ENCODE results near the gene CREBRF. TPM values are rescaled to one million over a fixed set of nuclear protein-coding genes. Genes with fewer than 3 reads are reported as not detected.

The CREBRF gene
- total and polyA plus RNA-seq, 2 donors (not counting 3 experiments of a cell fraction or from before 2014, with no cell fraction given), result 2.7 to 8.8 TPM

GRCh38 chr5:173163219-173163618 lies 107.1 kb downstream of the CREBRF start:
- Histone ChIP-seq H3K4me2 (ENCODE audit: insufficient read depth, low read length) (no peak overlapping the region), H4K20me1 (replicated peaks; ENCODE audit: control insufficient read depth, extremely low read depth, insufficient read depth, low read length) (no peaks in the 10 kb centered on the region), H3K27me3 (ENCODE audit: control insufficient read depth in 2 of 2, insufficient read depth in 2 of 2, low read length in 2 of 2) (no peaks in the 10 kb centered on the region), H2AFZ (ENCODE audit: low read depth, low read length) (no peak overlapping the region), H3K27ac (ENCODE audit: insufficient read depth, low read depth, low read length) (no peak overlapping the region), H3K9me1 (replicated peaks; ENCODE audit: control insufficient read depth, extremely low read depth, insufficient read depth, low read length) (no peaks in the 10 kb centered on the region), H3K79me2 (ENCODE audit: control insufficient read depth, insufficient read depth, low read length) (no peaks in the 10 kb centered on the region), H3K9ac (replicated peaks; ENCODE audit: extremely low read depth, insufficient read depth, low read length) (no peak overlapping the region), H3K36me3 (ENCODE audit: control insufficient read depth in 2 of 2, extremely low read depth in 1 of 2, insufficient read depth in 2 of 2, low read length in 2 of 2) (peaks cover 3 to 9% of the 10 kb centered on the region in 2 experiments), H3K4me3 (replicated peaks in 1 of 3; ENCODE audit: insufficient read depth in 1 of 3, low read depth in 1 of 3, low read length in 3 of 3) (no peak overlapping the region), H3K4me1 (ENCODE audit: control insufficient read depth, extremely low read depth, insufficient read depth, low read length) (no peaks in the 10 kb centered on the region), H3K9me3 (replicated peaks; ENCODE audit: control insufficient read depth, insufficient read depth, low read length) (no peaks in the 10 kb centered on the region)
- BruUV-seq (replicated peaks), result no TSS peak
- FAIRE-seq, result no peak
- POLR2A ChIA-PET, result no interaction called here
- intact Hi-C loops (cut with micrococcal nuclease), result no loop called here
- dilution Hi-C loops (cut with MboI; ENCODE audit: extremely low pct_ligation_motif_present, low sequenced_read_pairs), result no loop called here
- CTCF ChIA-PET, result interaction anchor here (0.7 to 2.1 kb wide), 4 partner anchors 10 to 179 kb away, joined by 3 to 6 read pairs (median 4); partner anchors contain the start of gene ATP6V0E1
- DNase-seq (ENCODE audit: low read depth, low spot score), result no peak
- TF ChIP-seq MYC (IDR thresholded peaks at IDR 0.05; ENCODE audit: low read depth, low read length) (no peak), POLR2AphosphoS5 (IDR thresholded peaks at IDR 0.05; ENCODE audit: insufficient read depth, low read depth, low read length) (no peak), EZH2 (IDR thresholded peaks at IDR 0.05; ENCODE audit: borderline replicate concordance, low read depth, low read length, severe bottlenecking) (no peak)

- no peak overlapping the region for H3K4me2 ChIP-seq (ENCODE audit: insufficient read depth, low read length)
- dilution Hi-C loops (cut with MboI; ENCODE audit: extremely low pct_ligation_motif_present, low sequenced_read_pairs), result no loop called here
- TF ChIP-seq POLR2AphosphoS5 (IDR thresholded peaks at IDR 0.05; ENCODE audit: insufficient read depth, low read depth, low read length) (no peak), MYC (IDR thresholded peaks at IDR 0.05; ENCODE audit: low read depth, low read length) (no peak), FOS (IDR thresholded peaks at IDR 0.05; ENCODE audit: borderline replicate concordance, insufficient read depth, low read length) (no peak), POLR2A (IDR thresholded peaks at IDR 0.05; ENCODE audit: low read depth, low read length) (no peak), EZH2 (IDR thresholded peaks at IDR 0.05; ENCODE audit: borderline replicate concordance, low read depth, low read length, severe bottlenecking) (no peak), MAX (IDR thresholded peaks at IDR 0.05; ENCODE audit: insufficient read depth, insufficient read length) (no peak)
- ChIA-PET POLR2A (no interaction called here), CTCF (interaction anchor here (0.7 to 5.0 kb wide), 7 partner anchors 8 to 458 kb away, joined by 3 to 21 read pairs (median 4); no protein-coding TSS in a partner anchor)
- BruUV-seq (replicated peaks), result no TSS peak
- H4K20me1 ChIP-seq (replicated peaks; ENCODE audit: control insufficient read depth, extremely low read depth, insufficient read depth, low read length), result no peaks in the 10 kb centered on the region
- H3K27ac ChIP-seq (ENCODE audit: insufficient read depth, low read depth, low read length), result no peak overlapping the region
- H3K79me2 ChIP-seq (ENCODE audit: control insufficient read depth, insufficient read depth, low read length), result no peaks in the 10 kb centered on the region
- no peaks in the 10 kb centered on the region for H3K9me1 ChIP-seq (replicated peaks; ENCODE audit: control insufficient read depth, extremely low read depth, insufficient read depth, low read length)
- FAIRE-seq (peak; percentile 15), DNase-seq (ENCODE audit: low read depth, low spot score) (no peak)
- H3K9me3 ChIP-seq (replicated peaks; ENCODE audit: control insufficient read depth, insufficient read depth, low read length), result no peaks in the 10 kb centered on the region
- H2AFZ ChIP-seq (ENCODE audit: low read depth, low read length), result no peak overlapping the region
- H3K36me3 ChIP-seq (ENCODE audit: control insufficient read depth in 2 of 2, extremely low read depth in 1 of 2, insufficient read depth in 2 of 2, low read length in 2 of 2), result peaks cover 0 to 2% of the 10 kb centered on the region in 2 experiments
- no peaks in the 10 kb centered on the region for H3K27me3 ChIP-seq (ENCODE audit: control insufficient read depth in 2 of 2, insufficient read depth in 2 of 2, low read length in 2 of 2)
- no peaks in the 10 kb centered on the region for H3K4me1 ChIP-seq (ENCODE audit: control insufficient read depth, extremely low read depth, insufficient read depth, low read length)
- H3K4me3 ChIP-seq (replicated peaks in 1 of 3; ENCODE audit: insufficient read depth in 1 of 3, low read depth in 1 of 3, low read length in 3 of 3), result no peak overlapping the region
- intact Hi-C loops (cut with micrococcal nuclease), result loop anchor here (1.0 to 5.0 kb wide), 3 partner anchors 118 to 407 kb away; no protein-coding TSS in a partner anchor
- no peak overlapping the region for H3K9ac ChIP-seq (replicated peaks; ENCODE audit: extremely low read depth, insufficient read depth, low read length)
Observed at GRCh38 chr5:173165177-173166016, 109.2 kb downstream of the CREBRF start.
